Mesothelial cell of epicardium (in vitro differentiated cells): ENCODE measurements around the gene ZNF266. TPM values are rescaled to one million over a fixed set of nuclear protein-coding genes. Genes with fewer than 3 reads are reported as not detected.

Experiments used
- DNase-seq, 2 experiments: peaks; one replicate each; pipeline ENCODE4 v3.0.0; 2021; ENCODE audit warnings: low spot score in 2 of 2; ENCODE audit not compliant: unreplicated experiment in 2 of 2
- H3K27ac Mint-ChIP-seq: 2 replicates; pipeline ENCODE4 v1.8.0; 2021; ENCODE audit warnings: mixed read lengths
- H3K27me3 Mint-ChIP-seq: 2 replicates; pipeline ENCODE4 v1.8.0; 2021; ENCODE audit warnings: low read depth, mixed read lengths
- H3K36me3 Mint-ChIP-seq: 2 replicates; pipeline ENCODE4 v1.8.0; 2021; ENCODE audit warnings: mixed read lengths
- H3K4me1 Mint-ChIP-seq: 2 replicates; pipeline ENCODE4 v1.8.0; 2021; ENCODE audit warnings: mixed read lengths
- H3K4me3 Mint-ChIP-seq: 2 replicates; pipeline ENCODE4 v1.8.0; 2021; ENCODE audit warnings: mild to moderate bottlenecking, moderate library complexity, mixed read lengths
- H3K9me3 Mint-ChIP-seq: 2 replicates; pipeline ENCODE4 v1.8.0; 2021; ENCODE audit warnings: mixed read lengths
- total RNA-seq: library from RNA; stranded (reverse); gene quantifications from 3 replicates; pipeline ENCODE4 v1.2.1, GENCODE V29; 2021
- TF ChIP-seq, protein P1 (sequence below): fragments of 200-600 bp; sonication (generic); IDR thresholded peaks from one replicate; pipeline ENCODE4 v1.5.0; 2021; ENCODE audit warnings: antibody characterized with exemption; ENCODE audit not compliant: unreplicated experiment

The ZNF266 gene
- total RNA-seq, 1 donor from 2014 or later, result 54.9 TPM

DNA sequence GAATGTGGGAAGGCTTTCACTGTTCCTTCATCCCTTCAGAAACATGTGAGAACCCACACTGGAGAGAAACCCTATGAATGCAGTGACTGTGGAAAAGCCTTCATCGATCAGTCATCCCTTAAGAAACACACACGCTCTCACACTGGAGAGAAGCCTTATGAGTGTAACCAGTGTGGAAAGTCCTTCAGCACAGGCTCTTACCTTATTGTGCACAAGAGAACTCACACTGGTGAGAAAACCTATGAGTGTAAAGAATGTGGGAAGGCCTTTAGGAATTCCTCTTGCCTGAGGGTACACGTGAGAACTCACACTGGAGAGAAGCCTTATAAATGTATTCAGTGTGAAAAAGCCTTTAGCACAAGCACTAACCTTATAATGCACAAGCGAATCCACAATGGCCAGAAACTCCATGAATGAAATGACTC is 54.0 kb downstream of the ZNF266 start:
- Mint-ChIP-seq H3K9me3 (peaks cover 77% of the 10 kb centered on the region), H3K4me3 (no peak overlapping the region), H3K27me3 (no peaks in the 10 kb centered on the region), H3K36me3 (peaks cover 91% of the 10 kb centered on the region), H3K4me1 (no peaks in the 10 kb centered on the region), H3K27ac (no peak overlapping the region)
- TF ChIP-seq, protein P1, sequence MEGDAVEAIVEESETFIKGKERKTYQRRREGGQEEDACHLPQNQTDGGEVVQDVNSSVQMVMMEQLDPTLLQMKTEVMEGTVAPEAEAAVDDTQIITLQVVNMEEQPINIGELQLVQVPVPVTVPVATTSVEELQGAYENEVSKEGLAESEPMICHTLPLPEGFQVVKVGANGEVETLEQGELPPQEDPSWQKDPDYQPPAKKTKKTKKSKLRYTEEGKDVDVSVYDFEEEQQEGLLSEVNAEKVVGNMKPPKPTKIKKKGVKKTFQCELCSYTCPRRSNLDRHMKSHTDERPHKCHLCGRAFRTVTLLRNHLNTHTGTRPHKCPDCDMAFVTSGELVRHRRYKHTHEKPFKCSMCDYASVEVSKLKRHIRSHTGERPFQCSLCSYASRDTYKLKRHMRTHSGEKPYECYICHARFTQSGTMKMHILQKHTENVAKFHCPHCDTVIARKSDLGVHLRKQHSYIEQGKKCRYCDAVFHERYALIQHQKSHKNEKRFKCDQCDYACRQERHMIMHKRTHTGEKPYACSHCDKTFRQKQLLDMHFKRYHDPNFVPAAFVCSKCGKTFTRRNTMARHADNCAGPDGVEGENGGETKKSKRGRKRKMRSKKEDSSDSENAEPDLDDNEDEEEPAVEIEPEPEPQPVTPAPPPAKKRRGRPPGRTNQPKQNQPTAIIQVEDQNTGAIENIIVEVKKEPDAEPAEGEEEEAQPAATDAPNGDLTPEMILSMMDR, result no peak
- no peak for DNase-seq

DNA sequence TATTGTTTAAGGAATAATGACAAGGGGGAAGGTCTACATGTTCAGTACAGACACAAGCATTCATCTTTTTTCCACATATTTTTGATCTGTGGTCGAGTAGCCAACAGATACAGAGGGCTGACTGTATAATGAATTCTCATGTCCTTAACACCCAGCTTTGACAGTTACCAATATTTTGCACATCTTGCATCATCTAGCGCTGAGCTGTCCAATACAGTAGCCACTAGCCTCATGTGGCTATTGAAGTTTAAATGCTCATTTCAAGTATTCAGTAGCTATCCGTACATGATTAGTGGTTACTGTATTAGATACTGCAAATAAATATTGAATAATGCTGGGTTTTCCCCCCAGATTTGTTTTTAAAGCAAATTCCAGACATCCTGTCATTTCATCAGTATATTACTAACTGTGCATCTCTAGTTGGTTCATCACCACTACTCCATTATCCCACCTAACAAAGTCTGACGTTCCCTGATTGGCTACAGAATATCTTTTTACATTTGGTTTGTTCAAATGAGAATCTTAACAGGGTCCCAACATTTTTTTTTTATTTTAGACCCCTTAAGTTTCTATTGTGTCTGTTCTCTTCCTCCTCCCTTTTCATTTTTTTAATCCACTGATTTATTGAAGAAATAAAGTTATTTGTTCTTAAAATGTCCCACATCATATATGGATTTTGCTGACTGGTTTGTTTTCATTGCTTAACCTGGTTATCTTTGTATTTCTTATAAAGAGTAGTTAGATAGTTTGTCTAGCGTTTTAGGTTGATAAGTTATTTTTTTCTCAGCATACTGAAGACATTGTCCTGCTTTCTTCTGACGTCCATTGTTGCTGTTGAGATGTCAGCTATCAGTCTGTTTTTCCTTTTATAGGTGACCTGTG is 64.4 kb downstream of the ZNF266 start:
- TF ChIP-seq, protein P1, result no peak
- no peak overlapping the region for H3K4me3 Mint-ChIP-seq
- peaks cover 75% of the 10 kb centered on the region for H3K9me3 Mint-ChIP-seq
- no peaks in the 10 kb centered on the region for H3K27me3 Mint-ChIP-seq
- H3K36me3 Mint-ChIP-seq, result peaks cover 81% of the 10 kb centered on the region
- H3K27ac Mint-ChIP-seq, result no peak overlapping the region
- DNase-seq, result no peak
- no peaks in the 10 kb centered on the region for H3K4me1 Mint-ChIP-seq

DNA sequence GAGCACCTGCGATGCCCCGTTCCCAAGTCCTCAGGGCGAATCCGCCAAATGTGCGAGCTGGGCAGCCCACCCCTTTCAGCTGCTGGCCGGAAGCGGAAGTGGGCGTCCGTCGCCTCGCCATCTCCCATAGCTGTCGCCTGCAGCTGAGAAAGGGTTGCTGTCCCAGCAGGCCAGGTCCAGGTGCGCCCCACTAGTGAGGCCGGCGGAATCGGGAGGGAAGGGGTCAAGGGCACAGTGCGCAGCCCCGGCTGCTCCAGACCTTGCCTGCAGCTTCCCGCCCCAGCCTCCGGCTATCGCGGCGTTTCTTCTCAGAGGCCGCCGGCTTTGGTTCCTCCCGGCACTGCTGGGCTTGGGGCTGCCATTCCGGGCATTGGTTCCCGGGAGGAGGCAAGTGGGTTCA is 72.5 kb downstream of the ZNF266 start, which contains the start of gene ZNF177:
ZNF177 (plus strand) TSS at position 109 of the 400 bp plus-strand sequence. CDS start 15,299 bp downstream, outside the sequence.
- H3K4me3 Mint-ChIP-seq, result no peak within 1 kb of the TSS
- peaks cover 73% of the 10 kb centered on the region for H3K36me3 Mint-ChIP-seq
- DNase-seq, result no peak
- H3K27me3 Mint-ChIP-seq, result no peaks in the 10 kb centered on the region
- peaks cover 66% of the 10 kb centered on the region for H3K9me3 Mint-ChIP-seq
- TF ChIP-seq, protein P1, result no peak
- H3K4me1 Mint-ChIP-seq, result no peaks in the 10 kb centered on the region
- H3K27ac Mint-ChIP-seq, result no peak within 1 kb of the TSS

Other genes with a start within 250 kb of the ZNF266 start
- not detected in 3 replicates for gene OR7D4, start 216.0 kb downstream of the ZNF266 start, total RNA-seq
- not detected in 3 replicates for gene OR7E24, start 184.6 kb downstream of the ZNF266 start, total RNA-seq
- gene ZNF699, start 125.7 kb downstream of the ZNF266 start, total RNA-seq, result 9.5 to 11.2 TPM (median 10.1 TPM) in 3 replicates
- gene ZNF559, start 111.4 kb downstream of the ZNF266 start, total RNA-seq, result 35.4 to 43.4 TPM (median 40.0 TPM) in 3 replicates
- 8.7 to 12.6 TPM (median 10.6 TPM) in 3 replicates for gene ZNF177, start 72.6 kb downstream of the ZNF266 start, total RNA-seq
- not detected in 3 replicates for gene ZNF560, start 63.0 kb upstream of the ZNF266 start, total RNA-seq
- 32.4 to 35.4 TPM (median 35.1 TPM) in 3 replicates for gene ZNF426, start 103.1 kb upstream of the ZNF266 start, total RNA-seq
- 63.5 to 69.9 TPM (median 67.4 TPM) in 3 replicates for gene ZNF121, start 148.9 kb upstream of the ZNF266 start, total RNA-seq
- 89.8 to 99.0 TPM (median 91.9 TPM) in 3 replicates for gene ZNF561, start 185.7 kb upstream of the ZNF266 start, total RNA-seq
- 26.1 to 30.2 TPM (median 27.0 TPM) in 3 replicates for gene ZNF562, start 239.5 kb upstream of the ZNF266 start, total RNA-seq